HG03039 (cell line): ENCODE measurements around the gene SLC12A8.
A peak's percentile ranks its signal among the peaks of the same experiment; 100 is the strongest.

Experiments
- ATAC-seq: cut with Tn5 transposase; IDR thresholded peaks from one replicate; pipeline ENCODE4 v1.9.1; 2021; ENCODE audit warnings: mild to moderate bottlenecking, moderate library complexity; ENCODE audit not compliant: unreplicated experiment

The SLC12A8 gene

DNA sequence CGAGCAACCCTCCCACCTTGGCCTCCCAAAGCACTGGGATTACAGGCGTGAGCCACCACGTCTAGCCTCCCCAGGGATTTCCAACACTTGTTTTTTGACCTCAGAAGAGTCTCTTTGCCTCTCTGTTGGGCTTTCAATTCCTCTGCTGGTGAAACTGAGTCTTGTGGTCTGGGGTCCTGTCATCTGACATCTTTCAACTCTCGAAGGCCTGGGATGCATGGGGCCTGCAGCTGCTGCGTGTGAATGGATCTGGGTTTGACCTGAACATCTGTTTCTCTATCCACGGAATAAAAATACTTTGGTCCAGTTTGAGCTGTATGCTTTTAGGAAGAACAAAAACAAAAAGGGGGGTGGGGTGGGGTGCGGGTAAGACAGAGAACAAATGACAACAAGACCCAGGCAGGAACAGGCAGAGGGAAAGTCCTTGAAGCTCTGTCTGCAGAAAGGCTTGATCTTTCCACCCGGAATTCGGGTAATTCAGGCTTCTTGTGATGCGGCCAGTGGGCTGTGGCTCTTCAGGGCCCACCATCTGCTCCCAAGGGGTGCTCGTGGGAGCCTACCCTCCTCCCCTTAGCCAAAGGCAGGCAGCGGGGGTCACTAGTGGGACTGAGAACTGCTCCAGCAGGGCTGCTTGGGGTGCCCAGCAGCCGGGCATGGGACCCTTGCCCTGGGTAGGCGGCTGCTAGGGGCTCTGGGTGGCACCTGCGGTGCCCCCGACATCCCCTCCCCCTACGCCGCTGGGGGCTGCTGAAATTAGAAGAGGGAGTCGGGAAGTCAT, 71.5 kb downstream of the SLC12A8 start:
- peak; percentile 7 for ATAC-seq

GRCh38 chr3:125140011-125140817, 72.3 kb downstream of the SLC12A8 start:
- no peak for ATAC-seq

DNA sequence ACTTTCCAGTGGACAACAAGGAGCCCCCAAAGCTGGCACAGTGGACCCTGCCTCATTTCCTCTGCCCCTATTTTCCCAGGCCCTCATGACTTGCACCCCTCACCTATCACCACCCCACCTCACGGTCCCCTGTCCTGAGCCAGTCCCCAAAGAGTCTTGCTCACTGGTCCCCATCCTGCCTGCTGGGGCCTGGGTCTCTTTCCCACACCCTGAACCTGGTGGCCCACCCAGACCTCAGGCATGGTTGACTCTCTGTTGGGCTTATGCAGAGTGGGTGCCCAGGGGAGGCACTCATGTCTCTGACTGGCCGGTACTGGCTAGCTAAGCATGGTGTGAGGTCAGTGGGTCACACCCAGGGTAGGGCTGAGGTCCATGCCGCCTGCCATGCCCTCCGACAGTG, 73.2 kb downstream of the SLC12A8 start:
- ATAC-seq: no peak

GRCh38 chr3:125137358-125138033, 75.1 kb downstream of the SLC12A8 start:
- ATAC-seq: no peak

- ATAC-seq: no peak
Observed at GRCh38 chr3:125136966-125137357, 75.6 kb downstream of the SLC12A8 start.

- no peak for ATAC-seq
Observed at GRCh38 chr3:125136515-125136914, 76.0 kb downstream of the SLC12A8 start.

- no peak for ATAC-seq
Observed at GRCh38 chr3:125134952-125135351, 77.6 kb downstream of the SLC12A8 start.

DNA sequence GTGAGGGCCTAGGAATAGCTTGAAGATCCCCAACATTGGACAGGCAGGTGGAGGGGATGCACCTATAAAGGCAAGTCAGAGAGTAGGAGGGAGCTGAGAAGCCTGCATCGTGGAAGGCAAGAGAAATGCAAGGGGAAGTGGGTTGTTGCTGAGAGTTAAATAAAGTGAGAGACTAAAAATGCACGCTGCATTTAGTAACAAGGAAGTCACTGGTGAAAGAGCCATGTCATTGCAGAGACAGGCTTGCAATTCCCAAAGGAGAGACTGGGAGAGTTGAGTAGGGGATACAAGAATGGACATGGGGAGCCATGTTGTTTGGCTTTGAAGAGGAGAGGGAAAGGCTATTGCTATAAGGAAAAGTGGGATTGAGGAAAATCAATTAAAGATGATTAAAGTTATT, 79.7 kb downstream of the SLC12A8 start:
- ATAC-seq: no peak

- no peak for ATAC-seq
Observed at GRCh38 chr3:125129512-125129997, 83.0 kb downstream of the SLC12A8 start.

GRCh38 chr3:125128861-125129501, 83.6 kb downstream of the SLC12A8 start:
- ATAC-seq: no peak

- ATAC-seq: no peak
Observed at GRCh38 chr3:125126323-125126722, 86.2 kb downstream of the SLC12A8 start.

- no peak for ATAC-seq
Observed at GRCh38 chr3:125125821-125126245, 86.7 kb downstream of the SLC12A8 start.

- no peak for ATAC-seq
Observed at GRCh38 chr3:125123451-125124305, 88.9 kb downstream of the SLC12A8 start.

GRCh38 chr3:125121246-125122010, 91.1 kb downstream of the SLC12A8 start:
- no peak for ATAC-seq

DNA sequence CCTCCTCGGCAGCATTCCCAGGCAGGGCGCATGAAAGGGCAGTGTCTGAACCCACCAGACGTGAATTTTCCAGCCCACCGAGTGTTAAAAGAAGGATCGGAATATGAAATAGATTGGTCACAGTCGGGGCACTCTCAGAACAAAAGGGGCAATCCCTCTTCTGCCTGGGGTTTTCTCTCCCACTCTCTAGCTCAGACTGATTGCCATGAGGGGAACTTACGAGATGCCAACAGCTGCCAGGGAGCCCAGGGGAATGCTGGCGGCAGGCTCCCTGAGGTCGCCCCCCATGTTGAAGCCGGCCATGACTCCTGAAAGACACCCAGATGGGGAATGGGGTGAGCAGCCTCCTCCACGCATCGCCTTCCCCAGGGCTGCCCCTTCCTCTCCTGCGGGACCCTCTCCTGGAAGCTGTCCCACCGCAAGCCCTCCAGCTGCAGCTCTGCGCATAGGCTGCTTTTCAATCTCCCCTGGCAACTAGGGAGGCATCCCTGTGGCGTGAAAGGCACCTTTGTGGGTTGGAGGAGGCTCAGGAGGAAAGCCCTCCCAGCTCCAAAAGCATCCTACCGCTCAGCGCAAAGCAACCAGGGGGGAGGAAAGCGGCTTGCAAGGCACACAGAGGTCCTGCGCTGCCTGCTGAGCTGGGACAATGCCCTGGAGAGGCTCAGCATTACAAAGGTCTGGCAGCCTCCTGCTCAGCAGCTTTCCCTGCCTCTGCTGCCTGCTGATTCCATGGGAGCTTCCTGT, 92.0 kb downstream of the SLC12A8 start:
- ATAC-seq: no peak

DNA sequence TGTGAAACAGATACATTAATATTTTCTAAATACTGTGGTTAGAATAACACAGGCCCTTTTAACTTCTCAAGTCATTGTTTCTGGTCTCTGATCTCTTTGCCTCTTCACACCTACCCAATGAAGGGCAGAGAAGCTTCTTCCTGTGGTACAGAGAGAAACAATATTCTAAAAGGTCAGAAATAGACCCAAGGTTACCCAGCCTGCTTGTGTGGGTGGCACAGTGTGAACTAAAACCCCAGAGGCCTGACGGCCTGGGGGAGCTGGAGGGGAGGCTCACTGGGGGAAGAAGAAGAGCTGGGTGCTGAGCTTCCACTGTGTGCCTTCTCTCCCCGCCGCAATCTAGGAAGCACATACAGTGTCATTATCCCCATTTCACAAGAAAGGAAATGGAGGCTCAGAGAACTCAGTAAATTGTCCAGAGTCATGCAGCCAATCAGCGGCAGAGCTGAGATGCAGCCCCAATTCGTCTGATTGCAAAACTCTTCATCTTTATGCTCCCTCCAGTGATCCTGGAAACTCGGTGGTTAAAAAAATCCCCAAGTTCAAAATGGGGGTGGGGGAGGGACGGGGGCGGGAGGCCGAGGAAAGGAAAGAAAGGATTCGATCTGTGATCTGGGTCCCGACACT, 92.7 kb downstream of the SLC12A8 start:
- ATAC-seq: peak; percentile 43

DNA sequence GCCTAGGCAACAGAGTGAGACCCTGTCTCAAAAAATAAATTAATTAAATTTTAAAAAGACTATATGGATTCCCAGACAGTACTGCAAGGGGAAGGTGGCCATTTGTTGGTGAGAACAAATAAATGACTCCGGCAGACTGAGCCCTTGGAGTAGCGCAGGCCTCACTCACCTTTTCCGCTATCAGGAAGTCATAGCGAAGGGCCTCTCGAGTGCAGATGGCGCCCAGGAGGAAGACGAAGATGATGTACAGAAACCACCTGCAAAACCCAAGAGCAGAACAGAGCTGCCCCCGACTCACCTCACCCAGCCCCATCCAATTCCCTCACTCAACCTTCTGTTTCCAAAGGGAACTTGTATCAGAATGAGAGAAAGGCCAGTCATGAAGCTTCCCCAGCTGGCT, 93.9 kb downstream of the SLC12A8 start:
- ATAC-seq: no peak

GRCh38 chr3:125117631-125118191, 94.8 kb downstream of the SLC12A8 start:
- ATAC-seq: no peak
